ENCODE data around the gene CSAD.
"Not testable (repeated sequence)": the region's sequence is repeated elsewhere in the genome, so short reads cannot be mapped to it uniquely, and the experiment has no call there.

CSAD gene

GRCh38 chr12:53143355-53143754 is 37.4 kb downstream of the CSAD start:
- DNase-seq: no peak

GRCh38 chr12:53133722-53134121 is 47.0 kb downstream of the CSAD start:
- DNase-seq: no peak

GRCh38 chr12:53131844-53132243 is 48.9 kb downstream of the CSAD start:
- no peak for DNase-seq

- no peak for DNase-seq
Measured at GRCh38 chr12:53128780-53129569, 51.8 kb downstream of the CSAD start.

- DNase-seq: no peak
Measured at GRCh38 chr12:53127169-53127568, 53.6 kb downstream of the CSAD start.

GRCh38 chr12:53124352-53124723 is 56.4 kb downstream of the CSAD start:
- DNase-seq: no peak

GRCh38 chr12:53123578-53124351 is 57.0 kb downstream of the CSAD start:
- DNase-seq: peak; percentile 6

- peak; percentile 53 for DNase-seq
Measured at GRCh38 chr12:53122961-53123468, 57.7 kb downstream of the CSAD start.

GRCh38 chr12:53120685-53121525 is 59.8 kb downstream of the CSAD start:
- no peak for DNase-seq

- DNase-seq: no peak
Measured at GRCh38 chr12:53118751-53119300, 61.9 kb downstream of the CSAD start.

- no peak for DNase-seq
Measured at GRCh38 chr12:53115891-53116648, 64.7 kb downstream of the CSAD start.

GRCh38 chr12:53115112-53115890 is 65.4 kb downstream of the CSAD start:
- no peak for DNase-seq

GRCh38 chr12:53113951-53114350 is 66.8 kb downstream of the CSAD start:
- no peak for DNase-seq

- no peak for DNase-seq
Measured at GRCh38 chr12:53113136-53113705, 67.5 kb downstream of the CSAD start.

- DNase-seq: not testable (repeated sequence)
Measured at GRCh38 chr12:53112431-53112830, 68.3 kb downstream of the CSAD start.

All from T1000 (cell line).